ENCODE measurements around the gene SYT10. TPM values are rescaled to one million over a fixed set of nuclear protein-coding genes. Genes with fewer than 3 reads are reported as not detected.

SYT10 gene
- total RNA-seq (2014; rRNA removed; shearing (Covaris generic)), result 0.07 TPM in 1 of 2 replicates, not detected in the other

GRCh38 chr12:33439587-33440011, at the start of gene SYT10:
SYT10 (minus strand) TSS chr12:33439819; CDS start chr12:33439522, 297 bp downstream.
- no peak for DNase-seq (ENCODE audit: low read depth)

GRCh38 chr12:33488036-33488435, 48.4 kb upstream of the SYT10 start:
- DNase-seq (ENCODE audit: low read depth), result no peak

GRCh38 chr12:33486058-33486457, 46.4 kb upstream of the SYT10 start:
- DNase-seq (ENCODE audit: low read depth), result peak; percentile 12

GRCh38 chr12:33484161-33484560, 44.5 kb upstream of the SYT10 start:
- no peak for DNase-seq (ENCODE audit: low read depth)

GRCh38 chr12:33480366-33480765, 40.7 kb upstream of the SYT10 start:
- no peak for DNase-seq (ENCODE audit: low read depth)

- peak; percentile 76 for DNase-seq (ENCODE audit: low read depth)
Measured at GRCh38 chr12:33476058-33476457, 36.4 kb upstream of the SYT10 start.

GRCh38 chr12:33472299-33472698, 32.7 kb upstream of the SYT10 start:
- DNase-seq (ENCODE audit: low read depth), result peak; percentile 33

- no peak for DNase-seq (ENCODE audit: low read depth)
Measured at GRCh38 chr12:33455096-33455495, 15.5 kb upstream of the SYT10 start.

GRCh38 chr12:33450480-33450879, 10.9 kb upstream of the SYT10 start:
- DNase-seq (ENCODE audit: low read depth), result no peak

GRCh38 chr12:33440477-33440876, 858 bp upstream of the SYT10 start:
- DNase-seq (ENCODE audit: low read depth), result no peak

- DNase-seq (ENCODE audit: low read depth), result no peak
Measured at GRCh38 chr12:33438851-33439586, 600 bp downstream of the SYT10 start.

GRCh38 chr12:33438025-33438772, 1.4 kb downstream of the SYT10 start:
- DNase-seq (ENCODE audit: low read depth), result no peak

GRCh38 chr12:33437598-33437997, 2.0 kb downstream of the SYT10 start:
- no peak for DNase-seq (ENCODE audit: low read depth)

GRCh38 chr12:33432992-33433391, 6.6 kb downstream of the SYT10 start:
- DNase-seq (ENCODE audit: low read depth), result no peak

- no peak for DNase-seq (ENCODE audit: low read depth)
Measured at GRCh38 chr12:33431648-33432047, 8.0 kb downstream of the SYT10 start.

GRCh38 chr12:33429468-33429867, 10.2 kb downstream of the SYT10 start:
- DNase-seq (ENCODE audit: low read depth), result peak; percentile 20

- peak; percentile 48 for DNase-seq (ENCODE audit: low read depth)
Measured at GRCh38 chr12:33427071-33427470, 12.5 kb downstream of the SYT10 start.

GRCh38 chr12:33423706-33424105, 15.9 kb downstream of the SYT10 start:
- DNase-seq (ENCODE audit: low read depth), result peak; percentile 17

- DNase-seq (ENCODE audit: low read depth), result peak; percentile 13
Measured at GRCh38 chr12:33412410-33412809, 27.2 kb downstream of the SYT10 start.

GRCh38 chr12:33383503-33383902, 56.1 kb downstream of the SYT10 start:
- no peak for DNase-seq (ENCODE audit: low read depth)

GRCh38 chr12:33376153-33376552, 63.5 kb downstream of the SYT10 start:
- DNase-seq (ENCODE audit: low read depth), result no peak

- DNase-seq (ENCODE audit: low read depth), result no peak
Measured at GRCh38 chr12:33370318-33370717, 69.3 kb downstream of the SYT10 start.

GRCh38 chr12:33357181-33357580, 82.4 kb downstream of the SYT10 start:
- peak; percentile 36 for DNase-seq (ENCODE audit: low read depth)

Data from M059J (cell line).